ENCODE results near the gene UQCRHL. TPM values are rescaled to one million over a fixed set of nuclear protein-coding genes. Genes with fewer than 3 reads are reported as not detected.
A peak's percentile ranks its signal among the peaks of the same experiment; 100 is the strongest.

Gene UQCRHL
- total RNA-seq, 1 donor from 2014 or later = 4.7 TPM

GRCh38 chr1:15799004-15799867 lies 8.2 kb downstream of the UQCRHL start:
- peaks cover 15 to 30% (median 27%) of the 10 kb centered on the region in 3 donors for H3K4me1 ChIP-seq (ENCODE audit: control insufficient read depth in 3 of 3, insufficient read depth in 3 of 3, low read length in 3 of 3)
- peak overlapping the region; percentile 51 for H3K27ac ChIP-seq (ENCODE audit: low read depth, low read length)
- no peaks in the 10 kb centered on the region for H3K36me3 ChIP-seq (ENCODE audit: control insufficient read depth in 3 of 3, insufficient read depth in 3 of 3, low read length in 3 of 3)
- no peaks in the 10 kb centered on the region for H3K27me3 ChIP-seq (ENCODE audit: control insufficient read depth in 3 of 3, insufficient read depth in 3 of 3, low read length in 3 of 3)
- no peak overlapping the region for H3K4me3 ChIP-seq (ENCODE audit: low read length in 3 of 3)
- no peaks in the 10 kb centered on the region for H3K9me3 ChIP-seq (ENCODE audit: control insufficient read depth in 3 of 3, low read length in 3 of 3)
- H3K9ac ChIP-seq (ENCODE audit: low read depth in 1 of 3, low read length in 3 of 3) = peak overlapping the region in 1 of 3 donors; percentile 50

- Histone ChIP-seq H3K4me1 (ENCODE audit: control insufficient read depth in 3 of 3, insufficient read depth in 3 of 3, low read length in 3 of 3) (peaks cover 17 to 32% (median 27%) of the 10 kb centered on the region in 3 donors), H3K9me3 (ENCODE audit: control insufficient read depth in 3 of 3, low read length in 3 of 3) (no peaks in the 10 kb centered on the region), H3K27ac (ENCODE audit: low read depth, low read length) (no peak overlapping the region), H3K27me3 (ENCODE audit: control insufficient read depth in 3 of 3, insufficient read depth in 3 of 3, low read length in 3 of 3) (no peaks in the 10 kb centered on the region), H3K9ac (ENCODE audit: low read depth in 1 of 3, low read length in 3 of 3) (no peak overlapping the region), H3K4me3 (ENCODE audit: low read length in 3 of 3) (no peak overlapping the region), H3K36me3 (ENCODE audit: control insufficient read depth in 3 of 3, insufficient read depth in 3 of 3, low read length in 3 of 3) (no peaks in the 10 kb centered on the region)
Observed at GRCh38 chr1:15797614-15798390, 9.6 kb downstream of the UQCRHL start.

- Histone ChIP-seq H3K36me3 (ENCODE audit: control insufficient read depth in 3 of 3, insufficient read depth in 3 of 3, low read length in 3 of 3) (no peaks in the 10 kb centered on the region), H3K9me3 (ENCODE audit: control insufficient read depth in 3 of 3, low read length in 3 of 3) (no peaks in the 10 kb centered on the region), H3K4me3 (ENCODE audit: low read length in 3 of 3) (no peak overlapping the region), H3K4me1 (ENCODE audit: control insufficient read depth in 3 of 3, insufficient read depth in 3 of 3, low read length in 3 of 3) (peaks cover 17 to 36% (median 29%) of the 10 kb centered on the region in 3 donors), H3K27me3 (ENCODE audit: control insufficient read depth in 3 of 3, insufficient read depth in 3 of 3, low read length in 3 of 3) (no peaks in the 10 kb centered on the region), H3K27ac (ENCODE audit: low read depth, low read length) (no peak overlapping the region), H3K9ac (ENCODE audit: low read depth in 1 of 3, low read length in 3 of 3) (no peak overlapping the region)
Observed at GRCh38 chr1:15796086-15796462, 11.4 kb downstream of the UQCRHL start.

- no peak overlapping the region for H3K4me3 ChIP-seq (ENCODE audit: low read length in 3 of 3)
Observed at GRCh38 chr1:15788624-15789301, 18.7 kb downstream of the UQCRHL start.

GRCh38 chr1:15786581-15786980 lies 20.9 kb downstream of the UQCRHL start:
- Histone ChIP-seq H3K27ac (ENCODE audit: low read depth, low read length) (no peak overlapping the region), H3K9ac (ENCODE audit: low read depth in 1 of 3, low read length in 3 of 3) (no peak overlapping the region)

More at GRCh38 chr1:15788624-15789301, 18.7 kb downstream of the UQCRHL start:
- Histone ChIP-seq H3K9me3 (ENCODE audit: control insufficient read depth in 3 of 3, low read length in 3 of 3) (no peaks in the 10 kb centered on the region), H3K36me3 (ENCODE audit: control insufficient read depth in 3 of 3, insufficient read depth in 3 of 3, low read length in 3 of 3) (no peaks in the 10 kb centered on the region), H3K27ac (ENCODE audit: low read depth, low read length) (no peak overlapping the region), H3K9ac (ENCODE audit: low read depth in 1 of 3, low read length in 3 of 3) (peak overlapping the region in 1 of 3 donors; percentile 16), H3K4me1 (ENCODE audit: control insufficient read depth in 3 of 3, insufficient read depth in 3 of 3, low read length in 3 of 3) (peaks cover 2 to 15% (median 7%) of the 10 kb centered on the region in 3 donors), H3K27me3 (ENCODE audit: control insufficient read depth in 3 of 3, insufficient read depth in 3 of 3, low read length in 3 of 3) (no peaks in the 10 kb centered on the region)

GRCh38 chr1:15785683-15786082 lies 21.8 kb downstream of the UQCRHL start:
- H3K36me3 ChIP-seq (ENCODE audit: control insufficient read depth in 3 of 3, insufficient read depth in 3 of 3, low read length in 3 of 3) = no peaks in the 10 kb centered on the region
- no peaks in the 10 kb centered on the region for H3K27me3 ChIP-seq (ENCODE audit: control insufficient read depth in 3 of 3, insufficient read depth in 3 of 3, low read length in 3 of 3)
- H3K4me1 ChIP-seq (ENCODE audit: control insufficient read depth in 3 of 3, insufficient read depth in 3 of 3, low read length in 3 of 3) = peaks cover 0 to 8% (median 5%) of the 10 kb centered on the region in 3 donors
- no peak overlapping the region for H3K9ac ChIP-seq (ENCODE audit: low read depth in 1 of 3, low read length in 3 of 3)
- H3K4me3 ChIP-seq (ENCODE audit: low read length in 3 of 3) = no peak overlapping the region
- no peaks in the 10 kb centered on the region for H3K9me3 ChIP-seq (ENCODE audit: control insufficient read depth in 3 of 3, low read length in 3 of 3)
- no peak overlapping the region for H3K27ac ChIP-seq (ENCODE audit: low read depth, low read length)

More at GRCh38 chr1:15786581-15786980, 20.9 kb downstream of the UQCRHL start:
- no peaks in the 10 kb centered on the region for H3K9me3 ChIP-seq (ENCODE audit: control insufficient read depth in 3 of 3, low read length in 3 of 3)
- no peaks in the 10 kb centered on the region for H3K36me3 ChIP-seq (ENCODE audit: control insufficient read depth in 3 of 3, insufficient read depth in 3 of 3, low read length in 3 of 3)
- no peak overlapping the region for H3K4me3 ChIP-seq (ENCODE audit: low read length in 3 of 3)
- H3K27me3 ChIP-seq (ENCODE audit: control insufficient read depth in 3 of 3, insufficient read depth in 3 of 3, low read length in 3 of 3) = no peaks in the 10 kb centered on the region
- H3K4me1 ChIP-seq (ENCODE audit: control insufficient read depth in 3 of 3, insufficient read depth in 3 of 3, low read length in 3 of 3) = peaks cover 0 to 8% (median 5%) of the 10 kb centered on the region in 3 donors

- H3K36me3 ChIP-seq (ENCODE audit: control insufficient read depth in 3 of 3, insufficient read depth in 3 of 3, low read length in 3 of 3) = no peaks in the 10 kb centered on the region
- H3K27me3 ChIP-seq (ENCODE audit: control insufficient read depth in 3 of 3, insufficient read depth in 3 of 3, low read length in 3 of 3) = no peaks in the 10 kb centered on the region
- H3K4me3 ChIP-seq (ENCODE audit: low read length in 3 of 3) = no peak overlapping the region
- no peaks in the 10 kb centered on the region for H3K9me3 ChIP-seq (ENCODE audit: control insufficient read depth in 3 of 3, low read length in 3 of 3)
- H3K27ac ChIP-seq (ENCODE audit: low read depth, low read length) = no peak overlapping the region
- H3K4me1 ChIP-seq (ENCODE audit: control insufficient read depth in 3 of 3, insufficient read depth in 3 of 3, low read length in 3 of 3) = no peaks in the 10 kb centered on the region
- no peak overlapping the region for H3K9ac ChIP-seq (ENCODE audit: low read depth in 1 of 3, low read length in 3 of 3)
Observed at GRCh38 chr1:15777909-15778707, 29.3 kb downstream of the UQCRHL start.

GRCh38 chr1:15775706-15776105 lies 31.7 kb downstream of the UQCRHL start:
- Histone ChIP-seq H3K9me3 (ENCODE audit: control insufficient read depth in 3 of 3, low read length in 3 of 3) (no peaks in the 10 kb centered on the region), H3K27ac (ENCODE audit: low read depth, low read length) (no peak overlapping the region), H3K9ac (ENCODE audit: low read depth in 1 of 3, low read length in 3 of 3) (no peak overlapping the region), H3K27me3 (ENCODE audit: control insufficient read depth in 3 of 3, insufficient read depth in 3 of 3, low read length in 3 of 3) (no peaks in the 10 kb centered on the region), H3K36me3 (ENCODE audit: control insufficient read depth in 3 of 3, insufficient read depth in 3 of 3, low read length in 3 of 3) (peaks cover 0 to 4% (median 0%) of the 10 kb centered on the region in 3 donors), H3K4me3 (ENCODE audit: low read length in 3 of 3) (no peak overlapping the region), H3K4me1 (ENCODE audit: control insufficient read depth in 3 of 3, insufficient read depth in 3 of 3, low read length in 3 of 3) (no peaks in the 10 kb centered on the region)

GRCh38 chr1:15771836-15772515 lies 35.5 kb downstream of the UQCRHL start:
- no peak overlapping the region for H3K9ac ChIP-seq (ENCODE audit: low read depth in 1 of 3, low read length in 3 of 3)
- H3K9me3 ChIP-seq (ENCODE audit: control insufficient read depth in 3 of 3, low read length in 3 of 3) = no peaks in the 10 kb centered on the region
- H3K27ac ChIP-seq (ENCODE audit: low read depth, low read length) = no peak overlapping the region
- H3K4me1 ChIP-seq (ENCODE audit: control insufficient read depth in 3 of 3, insufficient read depth in 3 of 3, low read length in 3 of 3) = no peaks in the 10 kb centered on the region
- H3K27me3 ChIP-seq (ENCODE audit: control insufficient read depth in 3 of 3, insufficient read depth in 3 of 3, low read length in 3 of 3) = no peaks in the 10 kb centered on the region
- H3K4me3 ChIP-seq (ENCODE audit: low read length in 3 of 3) = no peak overlapping the region
- peaks cover 0 to 6% (median 0%) of the 10 kb centered on the region in 3 donors for H3K36me3 ChIP-seq (ENCODE audit: control insufficient read depth in 3 of 3, insufficient read depth in 3 of 3, low read length in 3 of 3)

Data from skeletal muscle tissue (tissue), 4 donors.